ENCODE measurements around the gene TBRG1.

Gene TBRG1

GRCh38 chr11:124618863-124619262 lies 3.8 kb upstream of the TBRG1 start:
- DNase-seq = no peak

- no peak for DNase-seq
These were observed 1.3 kb downstream of the TBRG1 start for GRCh38 chr11:124623861-124624525.

GRCh38 chr11:124625504-124626168 lies 3.0 kb downstream of the TBRG1 start:
- DNase-seq = no peak

- no peak for DNase-seq
These were observed 4.9 kb downstream of the TBRG1 start for GRCh38 chr11:124627546-124627945.

GRCh38 chr11:124629961-124630360 lies 7.3 kb downstream of the TBRG1 start:
- DNase-seq = no peak

DNA sequence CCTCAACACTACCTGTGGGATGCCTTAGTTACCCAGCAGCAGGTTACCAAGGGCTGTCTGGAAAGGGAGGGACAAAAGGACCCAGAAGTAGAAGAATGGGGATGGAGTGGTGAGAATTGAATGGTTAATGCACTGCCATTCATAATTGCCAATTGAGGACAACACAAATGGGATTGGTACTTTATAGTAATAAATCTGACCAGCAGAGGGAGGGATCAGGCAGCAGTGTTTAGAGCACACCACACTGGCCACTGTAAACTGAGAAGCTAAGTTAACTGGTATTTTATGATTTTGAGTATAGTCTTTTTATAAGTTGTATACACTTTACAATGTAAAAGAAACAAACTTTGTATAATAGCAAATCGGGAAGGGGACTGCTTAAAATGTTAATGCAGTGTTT lies 10.7 kb downstream of the TBRG1 start:
- DNase-seq = no peak

- DNase-seq = no peak
These were observed 13.3 kb downstream of the TBRG1 start for GRCh38 chr11:124635932-124636331.

- no peak for DNase-seq
These were observed 15.8 kb downstream of the TBRG1 start for GRCh38 chr11:124638500-124638899.

DNA sequence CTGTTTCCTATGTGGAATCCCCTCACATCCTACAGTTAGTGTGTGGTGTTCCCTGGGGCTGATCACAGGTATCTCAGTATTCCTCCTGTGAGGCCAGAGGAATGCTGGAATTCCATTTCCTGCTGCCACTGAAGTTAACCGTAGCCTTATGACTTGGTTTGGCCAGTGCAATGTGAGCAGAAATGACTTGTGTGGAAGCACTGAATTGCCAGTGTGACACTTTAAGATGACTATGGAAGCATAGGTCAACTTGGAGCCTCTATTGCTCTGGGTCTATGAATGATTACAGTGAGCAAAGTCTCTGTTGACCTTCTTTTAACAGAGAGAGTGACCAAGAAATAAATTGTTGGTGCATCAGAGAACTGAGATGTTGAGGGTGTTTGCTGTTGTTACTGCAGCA lies 16.5 kb downstream of the TBRG1 start:
- no peak for DNase-seq

DNA sequence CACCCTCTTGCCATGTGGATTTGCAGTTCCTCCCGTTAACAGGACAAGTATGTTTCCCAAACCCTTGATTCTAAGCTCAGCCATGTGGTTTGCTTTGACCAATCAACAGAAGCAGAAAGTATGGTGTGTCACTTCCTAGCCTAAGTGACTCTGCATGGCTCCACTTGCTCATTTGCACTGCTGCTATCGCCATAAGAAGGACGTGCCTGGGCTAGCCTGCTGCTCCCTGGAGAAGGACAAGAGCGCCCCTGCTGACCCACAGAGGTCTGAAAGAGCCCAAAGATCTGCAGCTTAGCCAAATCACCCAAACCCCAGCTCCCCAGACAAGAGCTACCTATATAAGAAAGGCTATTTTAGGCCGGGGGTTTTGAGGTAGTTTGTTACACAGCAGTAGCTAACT lies 18.0 kb downstream of the TBRG1 start:
- DNase-seq = no peak

DNA sequence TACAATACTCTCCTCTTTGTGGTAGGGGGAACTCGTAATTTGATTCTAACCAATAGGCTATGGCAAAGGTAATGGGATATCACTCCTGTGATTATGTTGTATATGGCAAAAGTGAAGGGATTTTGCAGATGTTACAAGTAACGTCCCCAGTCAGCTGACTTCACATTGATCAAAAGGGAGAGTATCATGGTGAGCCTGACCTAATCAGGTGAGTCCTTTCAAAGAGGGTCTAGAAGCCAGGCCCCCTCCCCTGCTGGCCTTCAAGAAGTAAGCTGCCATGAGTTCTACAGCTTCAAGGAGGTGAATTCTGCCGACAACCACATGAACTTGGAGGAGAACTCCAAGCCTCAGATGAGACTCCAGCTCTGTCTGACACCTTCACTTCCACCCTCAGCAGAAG lies 20.0 kb downstream of the TBRG1 start:
- DNase-seq = no peak

DNA sequence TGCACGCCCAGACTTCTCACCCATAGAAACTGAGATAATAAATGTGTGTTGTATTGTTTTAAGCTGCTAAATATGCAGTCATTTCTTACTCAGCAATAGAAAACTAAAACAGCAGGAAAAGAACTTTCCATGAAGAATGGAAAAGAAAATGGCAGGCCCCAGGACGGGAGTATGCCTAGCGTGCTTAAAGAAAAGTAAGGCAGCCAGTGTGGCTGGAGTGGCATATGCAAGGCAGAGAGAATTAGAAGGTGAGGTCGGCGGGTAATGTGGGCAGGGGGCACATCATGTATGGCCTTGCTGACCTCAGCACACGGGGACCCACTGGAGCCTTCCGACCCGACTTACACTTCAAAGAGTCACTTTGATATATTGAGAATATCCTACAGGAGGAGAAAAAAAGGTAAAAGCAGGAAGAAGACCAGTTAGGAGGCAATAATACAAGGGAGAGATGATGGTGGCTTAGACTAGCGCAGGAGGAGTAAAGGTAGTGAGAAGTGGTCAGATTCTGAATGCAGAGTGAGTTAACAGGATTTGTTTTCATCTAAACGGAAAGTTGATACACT lies 20.5 kb downstream of the TBRG1 start:
- no peak for DNase-seq

DNA sequence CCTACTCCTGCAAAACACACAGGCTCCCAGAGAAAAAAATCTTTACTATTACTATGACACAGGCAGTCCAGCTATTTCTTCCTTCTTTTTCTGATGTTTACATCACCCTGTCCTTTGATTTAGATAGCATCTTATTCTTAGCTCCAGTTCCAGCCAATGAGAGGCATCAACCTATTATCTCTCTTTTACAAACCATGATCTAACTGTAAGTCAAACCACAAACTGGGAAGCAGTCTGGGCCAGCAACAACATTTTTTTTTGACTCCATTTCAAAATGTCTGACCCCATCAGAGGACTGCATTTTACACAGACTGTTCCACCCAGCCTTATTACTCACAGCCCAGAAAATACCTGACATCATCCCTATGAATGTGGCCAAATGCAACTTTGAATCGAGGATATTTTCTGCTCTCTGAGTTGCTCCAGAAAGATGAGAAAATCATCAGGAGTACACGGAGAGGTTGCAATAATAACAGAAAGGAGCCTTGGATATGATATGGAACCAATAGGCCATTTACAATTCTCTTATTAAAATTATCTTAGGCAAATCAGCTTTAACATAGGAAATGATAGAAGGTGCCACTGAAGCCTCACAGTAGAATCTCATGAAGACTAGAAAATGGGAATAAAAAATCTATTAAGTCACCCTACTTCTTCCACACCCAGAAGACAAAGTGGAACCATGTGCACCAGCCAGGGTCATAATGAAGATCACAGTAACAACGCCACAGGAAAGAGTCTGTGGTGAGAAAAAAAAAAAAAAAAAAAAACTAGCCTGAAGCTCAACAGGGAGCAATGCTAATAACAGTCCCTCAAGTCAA lies 21.2 kb downstream of the TBRG1 start:
- no peak for DNase-seq

- DNase-seq = peak; percentile 48
These were observed 22.0 kb downstream of the TBRG1 start for GRCh38 chr11:124644426-124645280.

- no peak for DNase-seq
These were observed 23.5 kb downstream of the TBRG1 start for GRCh38 chr11:124646148-124646547.

DNA sequence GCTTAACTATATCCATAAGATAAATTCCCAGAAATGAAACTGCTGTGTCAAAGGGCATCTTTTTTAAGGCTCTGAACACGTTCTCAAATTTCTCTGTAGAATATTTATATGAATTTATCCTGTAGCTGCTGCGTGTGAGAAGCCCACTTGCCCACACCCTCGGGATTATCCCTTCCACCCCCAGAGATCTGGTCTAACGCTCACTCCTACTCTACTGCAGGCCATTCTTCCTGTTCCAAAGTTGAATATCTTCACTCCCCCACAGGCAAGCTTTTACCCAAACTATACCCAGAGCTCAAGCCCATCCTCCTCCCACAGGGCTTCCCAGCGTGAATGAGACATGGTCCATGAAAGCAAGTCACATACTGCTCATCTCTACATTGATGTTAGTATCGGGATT lies 25.9 kb downstream of the TBRG1 start:
- DNase-seq = no peak

DNA sequence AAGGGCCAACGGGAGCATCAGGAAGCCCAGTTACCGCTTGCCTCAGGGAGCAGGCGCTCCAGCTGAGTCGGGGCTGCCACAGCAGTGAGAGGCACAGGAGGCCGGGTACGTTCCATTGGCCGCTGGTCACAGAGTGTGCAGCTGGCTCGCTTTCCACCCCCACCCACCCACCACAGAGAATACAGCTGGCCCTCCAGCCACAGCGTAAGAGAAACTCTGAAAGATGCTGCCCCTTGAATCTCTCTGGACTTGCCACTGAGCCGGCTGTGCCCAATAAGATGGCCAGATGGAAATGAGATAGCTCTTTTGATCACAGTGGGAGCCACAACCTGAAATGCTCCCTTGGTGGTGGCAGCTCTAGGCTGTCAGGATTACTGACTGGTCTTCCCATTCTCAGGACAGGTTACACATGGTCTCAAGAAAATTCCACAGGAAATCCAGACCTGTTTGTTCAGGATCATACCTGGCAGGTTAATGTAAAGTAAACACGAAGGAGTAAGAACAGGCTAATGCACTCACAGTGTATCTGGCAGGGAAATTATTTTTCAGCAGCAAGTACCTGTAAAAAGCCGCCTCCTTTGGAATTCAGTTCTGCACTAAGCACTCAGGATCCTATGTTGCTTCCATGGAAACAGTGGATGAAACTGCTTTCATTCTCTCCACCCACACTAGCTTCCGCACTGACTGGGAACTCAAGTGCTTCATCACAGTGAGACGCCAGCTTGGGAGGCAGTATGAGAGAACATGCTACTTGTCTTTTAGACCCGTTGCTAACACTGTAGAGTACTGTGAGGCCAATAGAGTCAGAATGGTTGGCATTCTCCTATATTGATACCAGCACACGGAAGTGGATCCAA lies 34.3 kb downstream of the TBRG1 start:
- DNase-seq = peak; percentile 58

- DNase-seq = no peak
These were observed 35.2 kb downstream of the TBRG1 start for GRCh38 chr11:124657904-124658303.

DNA sequence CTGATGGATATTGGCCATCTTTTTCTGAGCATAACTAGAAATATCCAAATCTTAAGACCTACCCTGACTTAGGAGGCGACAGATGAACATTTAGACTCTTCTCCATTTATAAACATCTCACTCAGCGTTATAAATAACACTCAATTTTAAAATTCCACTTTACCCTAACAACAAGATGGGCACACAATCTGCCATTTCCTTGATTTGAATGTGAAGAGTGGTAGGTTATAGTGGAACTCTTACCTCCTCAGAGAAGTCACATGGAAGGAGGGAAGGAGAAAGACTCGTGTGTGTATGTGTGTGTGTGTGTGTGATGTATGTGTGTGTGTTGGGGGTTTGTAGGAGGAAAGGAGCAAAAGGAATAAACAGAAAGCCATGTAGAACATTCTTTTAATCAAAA lies 35.8 kb downstream of the TBRG1 start:
- DNase-seq = no peak

GRCh38 chr11:124658986-124659385 lies 36.3 kb downstream of the TBRG1 start:
- DNase-seq = no peak

- no peak for DNase-seq
These were observed 38.9 kb downstream of the TBRG1 start for GRCh38 chr11:124661553-124661952.

- DNase-seq = no peak
These were observed 39.4 kb downstream of the TBRG1 start for GRCh38 chr11:124662106-124662505.
